ENCODE results near the gene OR1G1. TPM values are rescaled to one million over a fixed set of nuclear protein-coding genes. Genes with fewer than 3 reads are reported as not detected.
"Not testable (repeated sequence)": the region's sequence is repeated elsewhere in the genome, so short reads cannot be mapped to it uniquely, and the experiment has no call there.

OR1G1 gene
- not detected in 2 replicates for total RNA-seq (2014; rRNA removed; shearing (Covaris generic))
- not detected in 2 replicates for total RNA-seq (2022)
- Bru-seq, nascent RNA = not detected
- not detected for BruChase-seq, experiment 1, labeled RNA remaining after a 6-hour chase
- not detected for BruChase-seq, experiment 2, labeled RNA remaining after a 2-hour chase
- long read RNA-seq = 0 reads

DNA sequence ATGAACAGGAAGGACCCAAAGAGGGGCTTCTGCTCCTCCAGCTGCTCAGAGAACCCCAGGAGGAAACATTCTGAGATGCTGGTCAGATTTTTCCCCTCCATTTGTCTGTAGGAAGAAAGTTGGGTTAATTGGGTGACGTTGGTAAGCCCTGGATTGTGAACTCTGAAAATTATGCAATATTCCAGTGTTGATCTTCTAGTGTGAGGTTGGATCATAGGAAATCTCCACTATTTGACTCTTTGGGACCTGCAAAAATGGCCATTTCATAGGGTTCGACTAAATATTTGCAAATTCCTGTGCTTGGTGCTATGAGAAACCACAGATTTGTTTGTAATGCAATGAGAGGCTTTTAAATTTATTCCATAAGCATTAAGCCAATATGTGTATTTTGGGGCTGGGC is at the start of gene OR1G1:
Gene OR1G1, minus strand, starts transcription at position 101 of the 400 bp plus-strand sequence. Its CDS starts 0 bp downstream, at position 101.
- Histone ChIP-seq H3K36me3 (ENCODE audit: insufficient read depth, low read length) (no peaks in the 10 kb centered on the region), H3K9me3 (ENCODE audit: low read length) (no peaks in the 10 kb centered on the region), H4K20me1 (ENCODE audit: insufficient read depth, low read length) (no peaks in the 10 kb centered on the region), H3K9me2 (ENCODE audit: insufficient read depth, low read length) (no peaks in the 10 kb centered on the region), H2AFZ (ENCODE audit: low read length) (no peak within 1 kb of the TSS), H3K4me3 (ENCODE audit: low read depth, low read length, poor library complexity, severe bottlenecking) (no peak within 1 kb of the TSS), H3K27ac (ENCODE audit: low read depth, low read length, poor library complexity, severe bottlenecking) (no peak within 1 kb of the TSS), H3K4me1 (ENCODE audit: insufficient read depth, low read length, poor library complexity, severe bottlenecking) (no peaks in the 10 kb centered on the region), H3K4me2 (ENCODE audit: low read length) (no peak within 1 kb of the TSS), H3K79me2 (ENCODE audit: insufficient read depth, low read depth, low read length) (no peaks in the 10 kb centered on the region)
- POLR2A ChIA-PET = no interaction called here
- intact Hi-C loops (cut with micrococcal nuclease; ENCODE audit: unreplicated experiment) = no loop called here
- BruUV-seq (replicated peaks) = no TSS peak
- CTCF ChIA-PET (ENCODE audit: unreplicated experiment) = no interaction called here
- DNase-seq (ENCODE audit: low spot score) = no peak
- TF ChIP-seq, protein P1, sequence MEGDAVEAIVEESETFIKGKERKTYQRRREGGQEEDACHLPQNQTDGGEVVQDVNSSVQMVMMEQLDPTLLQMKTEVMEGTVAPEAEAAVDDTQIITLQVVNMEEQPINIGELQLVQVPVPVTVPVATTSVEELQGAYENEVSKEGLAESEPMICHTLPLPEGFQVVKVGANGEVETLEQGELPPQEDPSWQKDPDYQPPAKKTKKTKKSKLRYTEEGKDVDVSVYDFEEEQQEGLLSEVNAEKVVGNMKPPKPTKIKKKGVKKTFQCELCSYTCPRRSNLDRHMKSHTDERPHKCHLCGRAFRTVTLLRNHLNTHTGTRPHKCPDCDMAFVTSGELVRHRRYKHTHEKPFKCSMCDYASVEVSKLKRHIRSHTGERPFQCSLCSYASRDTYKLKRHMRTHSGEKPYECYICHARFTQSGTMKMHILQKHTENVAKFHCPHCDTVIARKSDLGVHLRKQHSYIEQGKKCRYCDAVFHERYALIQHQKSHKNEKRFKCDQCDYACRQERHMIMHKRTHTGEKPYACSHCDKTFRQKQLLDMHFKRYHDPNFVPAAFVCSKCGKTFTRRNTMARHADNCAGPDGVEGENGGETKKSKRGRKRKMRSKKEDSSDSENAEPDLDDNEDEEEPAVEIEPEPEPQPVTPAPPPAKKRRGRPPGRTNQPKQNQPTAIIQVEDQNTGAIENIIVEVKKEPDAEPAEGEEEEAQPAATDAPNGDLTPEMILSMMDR (conservative IDR thresholded peaks at IDR 0.05; ENCODE audit: low read length) = no peak
- no peak for TF ChIP-seq EZH2phosphoT487 (IDR thresholded peaks at IDR 0.05; ENCODE audit: borderline replicate concordance, low read depth, low read length)

DNA sequence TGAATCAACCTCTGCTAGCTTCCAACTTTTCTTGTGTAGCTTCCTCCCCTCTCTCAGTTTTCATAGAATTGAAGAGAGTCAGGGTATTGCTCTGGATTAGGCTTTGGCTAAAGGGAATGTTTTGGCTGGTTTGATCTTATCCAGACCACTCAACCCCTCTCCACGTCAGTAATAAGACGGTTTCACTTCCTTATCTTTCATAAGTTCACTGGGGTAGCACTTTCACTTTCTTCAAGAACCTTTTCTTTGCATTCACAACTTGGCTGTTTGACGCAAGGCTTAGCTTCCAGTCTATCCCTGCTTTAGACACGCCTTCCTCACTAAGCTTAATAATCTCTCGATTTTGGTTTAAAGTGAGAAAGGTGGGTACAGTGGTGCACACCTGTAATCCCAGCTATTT is 40.2 kb upstream of the OR1G1 start:
- TF ChIP-seq, protein P1 (conservative IDR thresholded peaks at IDR 0.05; ENCODE audit: low read length) = no peak
- TF ChIP-seq EZH2phosphoT487 (IDR thresholded peaks at IDR 0.05; ENCODE audit: borderline replicate concordance, low read depth, low read length) = no peak
- peak overlapping the region; percentile 41 for H3K4me2 ChIP-seq (ENCODE audit: low read length)

DNA sequence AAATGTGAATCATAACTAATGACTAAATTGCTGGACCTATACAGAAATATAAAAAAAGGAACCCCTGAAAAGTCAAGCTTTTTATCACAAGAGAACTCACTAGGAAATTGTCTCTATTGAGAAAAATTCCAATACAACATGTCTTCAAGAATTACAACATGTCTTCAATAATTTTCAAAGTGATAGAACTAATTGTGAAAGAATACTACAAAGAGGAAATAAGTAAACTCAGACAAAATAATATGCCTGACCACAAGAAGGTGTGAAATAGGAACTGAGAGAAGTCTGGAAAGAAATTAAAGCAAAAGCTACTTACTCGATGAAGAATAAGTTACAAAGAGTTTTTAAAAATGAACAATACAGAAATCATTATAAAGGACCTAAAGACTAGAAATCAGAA is 29.9 kb upstream of the OR1G1 start:
- Histone ChIP-seq H3K27ac (ENCODE audit: low read depth, low read length, poor library complexity, severe bottlenecking) (no peak overlapping the region), H3K4me3 (ENCODE audit: low read depth, low read length, poor library complexity, severe bottlenecking) (no peak overlapping the region), H3K79me2 (ENCODE audit: insufficient read depth, low read depth, low read length) (no peaks in the 10 kb centered on the region), H3K36me3 (ENCODE audit: insufficient read depth, low read length) (no peaks in the 10 kb centered on the region), H2AFZ (ENCODE audit: low read length) (no peak overlapping the region), H3K4me2 (ENCODE audit: low read length) (no peak overlapping the region), H3K9me2 (ENCODE audit: insufficient read depth, low read length) (no peaks in the 10 kb centered on the region), H3K4me1 (ENCODE audit: insufficient read depth, low read length, poor library complexity, severe bottlenecking) (peaks cover 7% of the 10 kb centered on the region), H4K20me1 (ENCODE audit: insufficient read depth, low read length) (no peaks in the 10 kb centered on the region), H3K9me3 (ENCODE audit: low read length) (no peaks in the 10 kb centered on the region)
- no peak for DNase-seq (ENCODE audit: low spot score)
- no TSS peak for BruUV-seq (replicated peaks)
- POLR2A ChIA-PET = interaction anchor here (0.6 kb wide), 1 partner anchor 46 kb away, joined by 3 read pairs; no protein-coding TSS in a partner anchor
- TF ChIP-seq, protein P1 (conservative IDR thresholded peaks at IDR 0.05; ENCODE audit: low read length) = no peak
- TF ChIP-seq EZH2phosphoT487 (IDR thresholded peaks at IDR 0.05; ENCODE audit: borderline replicate concordance, low read depth, low read length) = no peak
- intact Hi-C loops (cut with micrococcal nuclease; ENCODE audit: unreplicated experiment) = no loop called here
- CTCF ChIA-PET (ENCODE audit: unreplicated experiment) = no interaction called here

More for the DNA sequence above, 40.2 kb upstream of the OR1G1 start:
- POLR2A ChIA-PET = no interaction called here
- no TSS peak for BruUV-seq (replicated peaks)
- 0 out of 2 replicates have a peak, but pooled peaks cover 5% of the 10 kb centered on the region for H3K9me3 ChIP-seq (ENCODE audit: low read length)
- CTCF ChIA-PET (ENCODE audit: unreplicated experiment) = no interaction called here
- no peaks in the 10 kb centered on the region for H3K9me2 ChIP-seq (ENCODE audit: insufficient read depth, low read length)
- H3K27ac ChIP-seq (ENCODE audit: low read depth, low read length, poor library complexity, severe bottlenecking) = no peak overlapping the region
- intact Hi-C loops (cut with micrococcal nuclease; ENCODE audit: unreplicated experiment) = no loop called here
- peaks cover 8% of the 10 kb centered on the region for H3K4me1 ChIP-seq (ENCODE audit: insufficient read depth, low read length, poor library complexity, severe bottlenecking)
- no peaks in the 10 kb centered on the region for H3K79me2 ChIP-seq (ENCODE audit: insufficient read depth, low read depth, low read length)
- H3K36me3 ChIP-seq (ENCODE audit: insufficient read depth, low read length) = no peaks in the 10 kb centered on the region
- no peaks in the 10 kb centered on the region for H4K20me1 ChIP-seq (ENCODE audit: insufficient read depth, low read length)
- no peak overlapping the region for H2AFZ ChIP-seq (ENCODE audit: low read length)
- no peak overlapping the region for H3K4me3 ChIP-seq (ENCODE audit: low read depth, low read length, poor library complexity, severe bottlenecking)
- peak; percentile 58 for DNase-seq (ENCODE audit: low spot score)

DNA sequence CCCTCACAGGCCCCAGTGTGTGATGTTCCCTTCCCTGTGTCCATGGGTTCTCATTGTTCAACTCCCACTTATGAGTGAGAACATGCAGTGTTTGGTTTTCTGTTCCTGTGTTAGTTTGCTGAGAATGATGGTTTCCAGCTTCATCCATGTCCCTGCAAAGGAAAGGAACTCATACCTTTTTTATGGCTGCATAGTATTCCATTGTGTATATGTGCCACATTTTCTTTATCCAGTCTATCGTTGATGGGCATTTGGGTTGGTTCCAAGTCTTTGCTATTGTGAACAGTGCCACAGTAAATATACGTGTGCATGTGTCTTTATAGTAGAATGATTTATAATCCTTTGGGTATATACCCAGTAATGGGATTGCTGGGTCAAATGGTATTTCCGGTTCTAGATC is 10.1 kb upstream of the OR1G1 start:
- H2AFZ ChIP-seq (ENCODE audit: low read length); H3K4me1 ChIP-seq (ENCODE audit: insufficient read depth, low read length, poor library complexity, severe bottlenecking); H4K20me1 ChIP-seq (ENCODE audit: insufficient read depth, low read length); H3K27ac ChIP-seq (ENCODE audit: low read depth, low read length, poor library complexity, severe bottlenecking); H3K79me2 ChIP-seq (ENCODE audit: insufficient read depth, low read depth, low read length); H3K9me2 ChIP-seq (ENCODE audit: insufficient read depth, low read length); H3K4me3 ChIP-seq (ENCODE audit: low read depth, low read length, poor library complexity, severe bottlenecking); CTCF ChIA-PET (ENCODE audit: unreplicated experiment); H3K9me3 ChIP-seq (ENCODE audit: low read length); H3K4me2 ChIP-seq (ENCODE audit: low read length); DNase-seq (ENCODE audit: low spot score); intact Hi-C loops (cut with micrococcal nuclease; ENCODE audit: unreplicated experiment); BruUV-seq (replicated peaks); H3K36me3 ChIP-seq (ENCODE audit: insufficient read depth, low read length); POLR2A ChIA-PET: not testable (repeated sequence)

Data from OCI-LY7 (cell line).